Measurements from ENCODE around the gene PARD3.
"Not testable (repeated sequence)": the region's sequence is repeated elsewhere in the genome, so short reads cannot be mapped to it uniquely, and the experiment has no call there.

The PARD3 gene

GRCh38 chr10:34757933-34758332 lies 57.2 kb downstream of the PARD3 start:
- TF ChIP-seq CTCF (conservative IDR thresholded peaks at IDR 0.05), result no peak
- H3K27ac ChIP-seq, result no peak overlapping the region

GRCh38 chr10:34757181-34757580 lies 57.9 kb downstream of the PARD3 start:
- H3K27ac ChIP-seq, result not testable (repeated sequence)

- TF ChIP-seq CTCF (conservative IDR thresholded peaks at IDR 0.05), result no peak
- H3K27ac ChIP-seq, result no peak overlapping the region
Measured at GRCh38 chr10:34756584-34756983, 58.5 kb downstream of the PARD3 start.

GRCh38 chr10:34753014-34753757 lies 61.9 kb downstream of the PARD3 start:
- no peak for TF ChIP-seq CTCF (conservative IDR thresholded peaks at IDR 0.05)

GRCh38 chr10:34751272-34751671 lies 63.8 kb downstream of the PARD3 start:
- TF ChIP-seq CTCF (conservative IDR thresholded peaks at IDR 0.05), result no peak
- no peak overlapping the region for H3K27ac ChIP-seq

More at GRCh38 chr10:34753014-34753757, 61.9 kb downstream of the PARD3 start:
- H3K27ac ChIP-seq, result no peak overlapping the region

- not testable (repeated sequence) for H3K27ac ChIP-seq
Measured at GRCh38 chr10:34750795-34751194, 64.3 kb downstream of the PARD3 start.

DNA sequence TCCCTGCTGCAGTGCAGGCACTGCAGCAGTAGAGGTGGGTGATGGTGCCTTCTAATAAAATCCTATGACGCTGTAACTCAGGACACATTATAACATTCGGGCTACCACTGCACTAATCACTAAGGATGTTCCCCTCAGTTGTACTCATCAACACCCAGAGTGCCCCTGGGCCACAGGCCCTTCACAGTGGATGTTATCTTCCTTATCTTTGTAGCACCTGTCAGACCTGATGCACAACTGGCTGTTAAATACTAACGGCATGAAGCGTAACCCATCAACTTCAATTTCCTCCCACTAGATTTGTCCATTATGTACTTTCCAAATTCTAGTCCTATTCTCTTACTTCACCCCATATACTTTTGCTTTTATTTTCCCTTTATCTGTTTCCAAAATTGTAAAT lies 66.3 kb downstream of the PARD3 start:
- TF ChIP-seq CTCF (conservative IDR thresholded peaks at IDR 0.05), result no peak

GRCh38 chr10:34748357-34748756 lies 66.7 kb downstream of the PARD3 start:
- TF ChIP-seq CTCF (conservative IDR thresholded peaks at IDR 0.05), result no peak

More for the DNA sequence above, 66.3 kb downstream of the PARD3 start:
- H3K27ac ChIP-seq, result no peak overlapping the region

More at GRCh38 chr10:34748357-34748756, 66.7 kb downstream of the PARD3 start:
- no peak overlapping the region for H3K27ac ChIP-seq
